ENCODE data around the gene S100A10. TPM values are rescaled to one million over a fixed set of nuclear protein-coding genes. Genes with fewer than 3 reads are reported as not detected.

S100A10 gene
- total and polyA plus RNA-seq, 2 donors from 2014 or later, result 467 to 500 TPM

- no peak for FAIRE-seq
Observed at GRCh38 chr1:151934048-151934493, 59.6 kb downstream of the S100A10 start.

More at GRCh38 chr1:151934048-151934493, 59.6 kb downstream of the S100A10 start:
- Histone ChIP-seq H3K36me3 (ENCODE audit: control insufficient read depth in 2 of 3, insufficient read depth in 3 of 3, low read length in 3 of 3) (no peaks in the 10 kb centered on the region), H3K4me3 (ENCODE audit: low read length in 3 of 3) (no peak overlapping the region), H3K9me3 (ENCODE audit: control insufficient read depth in 2 of 3, insufficient read depth in 1 of 3, low read length in 3 of 3) (no peaks in the 10 kb centered on the region), H3K9ac (ENCODE audit: low read length in 3 of 3) (no peak overlapping the region), H3K27me3 (ENCODE audit: control insufficient read depth, insufficient read depth, low read length) (no peaks in the 10 kb centered on the region), H3K27ac (ENCODE audit: low read depth in 2 of 2, low read length in 2 of 2) (no peak overlapping the region), H3K4me1 (ENCODE audit: control insufficient read depth in 2 of 3, insufficient read depth in 2 of 3, low read depth in 1 of 3, low read length in 3 of 3) (peaks cover 2 to 5% (median 3%) of the 10 kb centered on the region in 3 donors)
- intact Hi-C loops (cut with DNase I), result loop anchor here (5.0 kb wide), 1 partner anchor 68 kb away; no protein-coding TSS in a partner anchor
- DNase-seq, result peak in 3 of 5 donors; percentile 55 to 84 (median 83)
- TF ChIP-seq CTCF (IDR thresholded peaks at IDR 0.05; ENCODE audit: borderline replicate concordance, extremely low read depth, insufficient read depth), result peak; percentile 82

Other genes starting within 250 kb of the S100A10 start
- gene MRPL9, start 230.4 kb downstream of the S100A10 start, total RNA-seq, result 65.3 TPM
- gene MRPL9, start 230.4 kb downstream of the S100A10 start, polyA plus RNA-seq (ENCODE audit: insufficient read depth, low read depth, low replicate concordance), result 87.1 TPM
- 13.5 TPM for gene TDRKH, start 203.4 kb downstream of the S100A10 start, total RNA-seq
- 5.3 TPM for gene TDRKH, start 203.4 kb downstream of the S100A10 start, polyA plus RNA-seq (ENCODE audit: insufficient read depth, low read depth, low replicate concordance)
- gene LINGO4, start 188.4 kb downstream of the S100A10 start, total RNA-seq, result 0.41 TPM
- gene LINGO4, start 188.4 kb downstream of the S100A10 start, polyA plus RNA-seq (ENCODE audit: insufficient read depth, low read depth, low replicate concordance), result 0.32 TPM
- 19.1 TPM for gene RORC, start 162.1 kb downstream of the S100A10 start, total RNA-seq
- 34.5 TPM for gene RORC, start 162.1 kb downstream of the S100A10 start, polyA plus RNA-seq (ENCODE audit: insufficient read depth, low read depth, low replicate concordance)
- gene C2CD4D, start 154.0 kb downstream of the S100A10 start, total RNA-seq, result 0.57 TPM
- gene C2CD4D, start 154.0 kb downstream of the S100A10 start, polyA plus RNA-seq (ENCODE audit: insufficient read depth, low read depth, low replicate concordance), result 0.43 TPM
- not detected for gene THEM5, start 140.1 kb downstream of the S100A10 start, total RNA-seq
- gene THEM5, start 140.1 kb downstream of the S100A10 start, polyA plus RNA-seq (ENCODE audit: insufficient read depth, low read depth, low replicate concordance), result not detected
- 17.5 TPM for gene THEM4, start 84.3 kb downstream of the S100A10 start, total RNA-seq
- gene THEM4, start 84.3 kb downstream of the S100A10 start, polyA plus RNA-seq (ENCODE audit: insufficient read depth, low read depth, low replicate concordance), result 27.9 TPM
- 835 TPM for gene S100A11, start 43.1 kb upstream of the S100A10 start, total RNA-seq
- gene S100A11, start 43.1 kb upstream of the S100A10 start, polyA plus RNA-seq (ENCODE audit: insufficient read depth, low read depth, low replicate concordance), result 925 TPM
- not detected for gene TCHHL1, start 95.2 kb upstream of the S100A10 start, total RNA-seq
- gene TCHHL1, start 95.2 kb upstream of the S100A10 start, polyA plus RNA-seq (ENCODE audit: insufficient read depth, low read depth, low replicate concordance), result not detected
- gene TCHH, start 121.6 kb upstream of the S100A10 start, total RNA-seq, result 0.13 TPM
- gene TCHH, start 121.6 kb upstream of the S100A10 start, polyA plus RNA-seq (ENCODE audit: insufficient read depth, low read depth, low replicate concordance), result not detected
- not detected for gene RPTN, start 165.4 kb upstream of the S100A10 start, total RNA-seq
- not detected for gene RPTN, start 165.4 kb upstream of the S100A10 start, polyA plus RNA-seq (ENCODE audit: insufficient read depth, low read depth, low replicate concordance)
- gene HRNR, start 230.3 kb upstream of the S100A10 start, total RNA-seq, result not detected
- not detected for gene HRNR, start 230.3 kb upstream of the S100A10 start, polyA plus RNA-seq (ENCODE audit: insufficient read depth, low read depth, low replicate concordance)

Measured in kidney (tissue), 14 donors.